Right lobe of liver (tissue), 4 donors: ENCODE results near the gene GLT1D1.

Experiments
- CTCF ChIP-seq, 4 donors: fragments of 200-600 bp in 3 of 4; fragments of 450-650 bp in 1 of 4; IDR thresholded peaks; one replicate each; pipeline versions ENCODE4 v1.5.1 to v1.8.0; 2016 to 2022; ENCODE audit warnings: antibody characterized with exemption in 4 of 4, mild to moderate bottlenecking in 2 of 4
- POLR2A ChIP-seq: fragments of 450-650 bp; IDR thresholded peaks from one replicate; pipeline ENCODE4 v1.6.1; 2017; ENCODE audit warnings: antibody characterized with exemption, mild to moderate bottlenecking
- donor health status: DM: no; HTN: no; CAD: no.
- donor health status: DM: no; HTN: no; CAD: no.
- donor health status: DM: no; HTN: yes; CAD: no.

GRCh38 chr12:128825835-128826234, 27.4 kb upstream of the GLT1D1 start:
- TF ChIP-seq CTCF (IDR thresholded peaks at IDR 0.05) (no peak), POLR2A (no peak)
